IPS-11a (cell line): ENCODE measurements around the gene RDH13.
"Not testable (repeated sequence)": the region's sequence is repeated elsewhere in the genome, so short reads cannot be mapped to it uniquely, and the experiment has no call there.

Experiments used
- H3K4me3 ChIP-seq: one replicate; pipeline ENCODE4 v1.5.1; 2013; ENCODE audit warnings: low read depth, low read length, control low read depth

RDH13 gene

DNA sequence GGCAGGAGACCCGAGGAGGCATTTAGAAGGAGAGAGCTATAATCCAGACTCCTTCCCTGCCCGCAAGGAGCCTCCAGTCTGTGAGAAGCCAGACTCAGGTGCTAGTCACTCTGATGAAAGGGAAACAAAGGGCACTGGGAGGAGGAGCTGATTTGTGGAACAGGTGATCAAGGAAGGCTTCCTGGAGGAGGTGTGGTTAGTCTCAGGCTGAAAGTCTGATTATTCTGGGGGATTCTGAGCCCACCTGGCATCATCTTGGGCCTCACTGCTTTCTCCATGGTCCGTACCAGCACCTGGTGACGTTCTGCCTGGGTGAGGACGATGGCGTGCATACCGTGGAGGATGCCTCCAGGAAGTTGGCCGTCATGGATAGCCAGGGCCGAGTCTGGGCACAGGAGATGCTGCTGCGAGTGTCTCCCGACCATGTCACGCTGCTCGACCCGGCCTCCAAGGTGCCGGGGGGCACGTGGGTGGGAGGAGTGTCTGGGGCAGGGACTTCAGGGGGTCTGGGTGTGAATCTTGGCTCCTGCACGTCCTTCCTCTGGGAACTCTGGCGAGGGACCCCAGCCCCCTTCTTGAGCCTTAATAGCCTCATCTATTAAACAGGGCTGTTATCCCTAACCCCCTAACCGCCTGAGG lies 16.6 kb upstream of the RDH13 start:
- H3K4me3 ChIP-seq = peak overlapping the region; percentile 14

DNA sequence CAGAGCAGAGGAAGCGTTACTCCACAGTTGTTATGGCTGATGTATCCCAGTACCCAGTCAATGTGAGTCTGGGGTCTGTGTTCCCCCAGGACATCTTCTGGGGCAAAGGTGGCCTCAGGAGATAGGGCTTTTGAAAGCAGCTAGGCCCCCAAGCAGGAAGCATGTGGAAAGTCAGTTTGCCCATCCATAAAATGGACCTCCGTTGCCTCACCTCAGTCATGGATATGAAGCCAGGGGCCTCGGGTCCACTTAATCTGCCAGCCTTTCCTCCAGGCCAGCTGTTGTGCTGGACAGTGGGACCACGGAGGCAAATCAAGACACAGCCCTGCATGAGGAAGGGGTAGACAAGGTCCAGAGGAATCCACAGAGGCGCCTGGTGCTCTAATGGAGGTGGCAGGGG lies 16.0 kb upstream of the RDH13 start:
- no peak overlapping the region for H3K4me3 ChIP-seq

DNA sequence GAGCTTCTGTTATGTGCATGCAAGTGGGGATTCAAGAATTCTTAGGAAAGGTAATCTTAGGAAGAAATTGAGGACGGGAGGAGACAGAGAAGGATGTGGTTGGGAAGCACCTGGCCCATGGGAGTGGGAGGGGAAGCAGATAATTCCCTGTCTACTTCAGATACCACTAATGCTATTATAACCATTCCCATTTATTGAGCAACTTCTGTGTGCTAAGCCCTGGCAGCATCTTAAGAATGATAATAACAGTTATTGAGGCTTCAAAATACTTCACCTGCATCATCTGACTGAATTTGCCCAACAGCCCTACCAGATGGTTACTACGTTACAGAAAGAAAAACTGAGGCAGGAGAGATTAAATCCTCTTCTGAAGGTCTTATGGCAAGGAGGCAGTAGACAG lies 14.2 kb upstream of the RDH13 start:
- H3K4me3 ChIP-seq = no peak overlapping the region

DNA sequence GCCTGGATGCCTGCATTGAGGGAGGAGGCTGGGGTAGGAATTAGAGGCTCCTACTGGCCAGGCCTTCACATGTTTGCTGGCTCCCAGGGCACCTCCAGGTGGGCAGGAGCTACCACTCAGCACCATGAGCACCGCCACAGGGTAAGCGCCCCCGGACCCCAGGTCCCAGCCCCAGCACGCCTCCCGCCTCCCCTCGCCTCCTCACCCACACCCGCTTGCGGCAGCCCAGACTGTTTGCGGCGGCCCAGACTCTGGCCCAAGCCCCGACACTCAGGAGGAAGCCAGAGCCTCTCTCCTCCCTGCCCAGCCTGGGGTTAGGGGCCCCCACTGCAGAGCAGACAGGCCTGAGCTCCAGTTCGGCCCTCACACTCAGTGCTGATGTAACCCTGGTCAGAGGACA lies 13.4 kb upstream of the RDH13 start:
- H3K4me3 ChIP-seq = no peak overlapping the region

DNA sequence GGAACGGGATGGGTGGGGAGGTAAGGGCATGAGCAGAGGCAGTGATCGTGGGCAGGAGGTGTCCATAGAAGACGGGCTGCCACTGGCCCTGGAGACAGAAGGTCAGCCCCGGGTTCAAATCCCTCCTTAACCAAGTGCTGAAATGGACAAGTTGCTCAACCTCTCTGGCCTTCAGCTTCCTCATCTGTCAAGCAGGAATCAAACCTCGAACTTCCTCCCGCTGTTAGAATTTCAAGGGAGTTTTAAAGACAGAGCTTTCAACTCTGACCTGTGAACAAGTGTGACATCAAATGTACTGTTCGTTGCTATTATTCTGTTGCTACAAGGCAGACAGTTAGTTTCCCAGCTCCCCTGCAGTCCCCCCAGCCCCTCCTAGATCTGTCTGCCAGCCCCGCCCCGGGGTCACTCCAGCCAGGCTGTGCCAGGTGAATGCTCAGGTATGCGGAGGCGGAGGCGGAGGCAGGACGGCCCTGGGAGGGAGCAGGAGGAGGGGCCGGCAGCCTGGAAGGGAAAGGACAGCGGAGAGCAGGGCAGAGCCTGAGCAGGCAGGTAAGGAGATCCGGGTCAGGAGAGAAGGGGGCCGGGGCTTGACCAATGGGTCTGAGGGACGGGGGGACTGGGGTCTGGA lies 12.5 kb upstream of the RDH13 start, which contains the start of gene EPS8L1:
Gene EPS8L1, plus strand, starts transcription at position 499 of the 628 bp plus-strand sequence. CDS start 576 bp downstream, outside the sequence.
- no peak within 1 kb of the TSS for H3K4me3 ChIP-seq

DNA sequence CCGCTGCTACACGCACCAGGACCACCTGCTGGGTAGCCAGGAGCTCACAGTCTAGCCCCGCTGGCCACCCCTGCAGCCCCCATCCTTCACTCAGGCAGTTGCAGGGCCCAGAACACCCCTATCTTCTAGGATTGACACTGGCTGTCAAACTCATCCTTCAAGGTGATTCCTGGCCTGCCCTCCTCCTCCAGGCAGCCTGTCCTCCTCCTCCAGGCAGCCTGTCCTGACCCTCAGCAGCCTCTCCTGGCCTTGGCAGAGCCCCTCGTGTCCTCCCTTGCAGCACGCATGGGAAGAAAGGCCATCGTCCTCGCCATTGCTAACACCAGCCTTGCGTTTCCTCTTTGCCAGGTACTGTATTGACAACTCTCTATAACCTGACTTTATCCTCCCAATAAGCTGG lies 9.0 kb upstream of the RDH13 start:
- H3K4me3 ChIP-seq = no peak overlapping the region

DNA sequence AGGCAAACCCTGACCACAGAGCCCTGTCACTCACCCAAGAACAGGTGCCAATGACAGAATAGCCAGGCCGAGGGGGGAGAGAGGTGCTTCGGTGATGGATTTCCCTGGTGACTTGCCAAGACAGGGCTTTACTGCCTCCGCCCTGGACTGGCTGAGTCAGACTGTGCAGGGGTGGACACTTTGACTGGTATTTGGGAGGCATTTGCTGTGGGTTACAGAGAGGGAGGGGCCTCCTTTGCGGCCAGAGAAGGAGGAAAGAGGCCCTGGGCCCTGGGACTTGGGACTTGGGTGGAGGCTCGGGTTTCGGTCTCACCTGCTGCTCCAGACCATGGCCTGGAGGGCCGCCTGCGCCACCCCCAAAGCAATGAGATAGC lies 8.2 kb upstream of the RDH13 start:
- no peak overlapping the region for H3K4me3 ChIP-seq

DNA sequence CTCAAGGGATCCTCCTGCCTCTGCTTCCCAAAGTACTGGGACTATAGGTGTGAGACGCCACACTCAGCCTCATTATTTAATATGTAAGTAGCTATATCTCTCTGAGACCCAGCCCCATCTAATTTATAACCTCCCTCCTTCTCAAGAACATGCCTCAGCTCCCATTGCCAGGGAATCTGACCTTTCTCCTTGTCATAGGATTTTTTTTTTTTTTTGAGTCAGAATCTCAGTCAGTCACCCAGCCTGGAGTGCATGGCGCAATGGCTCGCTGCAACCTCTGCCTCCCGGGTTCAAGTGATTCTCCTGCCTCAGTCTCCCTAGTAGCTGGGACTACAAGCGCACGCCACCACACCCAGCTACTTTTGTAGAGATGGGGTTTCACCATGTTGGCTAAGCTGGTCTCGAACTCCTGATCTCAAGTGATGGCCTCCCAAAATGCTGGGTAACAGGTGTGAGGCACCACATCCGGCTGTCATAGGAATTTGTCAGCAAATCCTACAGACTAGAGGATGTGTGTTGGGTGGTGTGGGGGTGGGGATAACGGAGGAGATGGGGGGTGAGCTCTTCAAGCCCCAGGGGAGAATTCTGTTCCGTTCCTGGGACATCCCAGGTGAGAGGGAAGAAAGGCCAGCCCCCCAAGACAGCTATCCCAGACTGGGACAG lies 7.6 kb upstream of the RDH13 start:
- H3K4me3 ChIP-seq = no peak overlapping the region

DNA sequence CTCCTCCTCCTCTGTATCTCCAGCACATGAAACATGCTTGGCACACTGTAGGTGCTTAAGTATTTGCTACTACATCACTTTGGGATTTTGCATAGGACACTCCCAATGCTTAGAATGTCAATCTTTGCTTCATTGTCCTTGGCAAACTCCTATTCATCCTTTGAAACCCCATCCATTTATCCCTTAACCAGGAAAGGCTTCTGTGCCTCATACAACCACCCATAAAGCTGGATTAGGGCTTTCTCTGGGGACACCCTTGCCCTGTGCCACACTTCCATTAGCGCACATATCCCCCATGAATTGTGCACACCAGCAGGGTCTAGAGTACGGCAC lies 6.9 kb upstream of the RDH13 start:
- H3K4me3 ChIP-seq = no peak overlapping the region

DNA sequence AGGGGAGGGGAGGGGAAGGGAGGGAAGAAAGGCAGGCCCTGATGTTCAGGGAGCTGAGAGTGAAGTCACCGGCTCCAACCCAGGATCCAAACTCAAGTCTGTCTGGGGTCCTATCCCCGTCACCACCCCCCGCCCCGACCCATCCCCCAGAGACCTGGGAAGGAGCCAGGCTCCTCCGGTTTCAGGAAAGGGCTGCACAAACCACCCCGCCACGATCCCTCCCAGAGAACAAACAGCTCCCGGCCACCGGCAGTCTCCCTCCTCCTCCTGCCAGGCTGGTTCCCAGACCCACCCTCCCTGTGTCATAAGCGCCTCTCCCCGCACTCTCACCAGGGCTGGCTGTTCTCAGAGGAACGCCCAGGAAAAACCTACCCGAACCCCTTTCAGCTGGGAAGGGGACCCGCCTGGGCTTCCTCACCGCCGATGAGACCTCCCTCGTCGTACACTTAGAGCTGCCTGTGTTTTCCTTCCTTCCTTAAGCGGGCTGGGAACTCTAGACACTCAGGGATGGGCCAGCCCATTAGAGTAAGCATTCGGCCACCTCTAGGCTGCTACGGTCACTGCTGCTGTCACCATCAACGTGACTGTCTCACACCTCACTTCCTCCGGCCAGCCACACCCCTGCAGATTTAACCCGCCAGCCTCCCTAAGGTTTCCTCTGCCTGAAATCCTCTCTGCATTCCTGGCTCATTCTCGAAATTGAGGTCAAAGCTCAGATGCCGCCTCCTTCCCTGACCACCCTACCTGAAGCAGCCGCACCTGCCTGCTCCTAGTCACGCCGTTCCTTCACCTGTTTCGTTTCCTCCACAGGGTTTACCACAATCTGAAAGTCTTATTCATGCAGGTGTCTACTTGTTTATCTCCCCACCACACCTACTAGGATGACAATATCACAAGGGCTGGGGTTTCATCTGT lies 6.3 kb upstream of the RDH13 start:
- peak overlapping the region; percentile 14 for H3K4me3 ChIP-seq

DNA sequence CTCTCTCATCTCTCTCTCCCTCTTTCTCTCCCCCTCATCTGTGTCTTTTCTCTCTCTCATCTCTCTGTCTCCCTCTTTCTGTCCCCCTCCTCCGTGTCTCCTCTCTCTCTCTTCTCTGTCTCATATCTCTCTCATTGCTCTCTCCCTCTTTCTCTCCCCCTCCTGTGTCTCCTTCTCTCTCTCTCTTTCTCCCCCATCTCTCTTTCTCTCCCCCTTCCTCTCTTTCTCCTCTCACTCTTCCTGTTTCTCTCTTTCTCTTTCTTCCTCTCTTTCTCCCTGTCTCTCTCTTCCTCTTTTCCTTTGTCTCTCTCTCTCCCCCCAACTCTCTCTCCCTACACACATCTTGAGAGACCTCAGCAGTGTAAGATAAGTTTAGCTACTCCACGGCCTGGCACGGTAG lies 4.9 kb upstream of the RDH13 start:
- no peak overlapping the region for H3K4me3 ChIP-seq

DNA sequence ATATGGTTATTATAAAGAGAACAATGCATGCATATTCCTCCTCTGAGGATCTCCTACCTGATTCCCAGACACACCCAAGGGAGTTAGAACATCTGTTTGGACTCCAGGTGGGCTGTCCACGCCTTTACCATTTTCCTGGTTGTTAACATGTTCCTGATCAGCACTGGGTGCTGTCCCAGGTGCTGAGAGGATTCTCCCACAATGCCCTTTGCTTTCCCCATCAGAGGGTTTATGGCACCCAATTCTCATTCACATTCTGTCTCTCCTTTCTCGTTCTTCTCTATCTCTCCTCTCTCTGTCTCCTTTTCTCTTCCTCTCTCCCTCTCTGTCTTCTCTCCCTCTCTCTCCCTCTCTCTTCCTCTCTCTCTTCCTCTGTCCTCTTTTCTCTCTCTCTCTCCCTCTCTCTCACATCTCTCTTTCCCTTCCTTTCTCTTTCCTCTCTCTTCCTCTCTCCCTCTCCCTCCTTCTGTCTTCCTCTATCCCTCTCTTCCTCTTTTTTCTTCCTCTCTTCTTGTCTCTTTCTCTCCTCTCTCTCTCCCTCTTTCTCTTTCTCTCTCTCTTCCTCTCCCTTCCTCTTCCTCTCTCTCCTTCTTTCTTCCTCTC lies 3.3 kb upstream of the RDH13 start:
- H3K4me3 ChIP-seq = no peak overlapping the region

DNA sequence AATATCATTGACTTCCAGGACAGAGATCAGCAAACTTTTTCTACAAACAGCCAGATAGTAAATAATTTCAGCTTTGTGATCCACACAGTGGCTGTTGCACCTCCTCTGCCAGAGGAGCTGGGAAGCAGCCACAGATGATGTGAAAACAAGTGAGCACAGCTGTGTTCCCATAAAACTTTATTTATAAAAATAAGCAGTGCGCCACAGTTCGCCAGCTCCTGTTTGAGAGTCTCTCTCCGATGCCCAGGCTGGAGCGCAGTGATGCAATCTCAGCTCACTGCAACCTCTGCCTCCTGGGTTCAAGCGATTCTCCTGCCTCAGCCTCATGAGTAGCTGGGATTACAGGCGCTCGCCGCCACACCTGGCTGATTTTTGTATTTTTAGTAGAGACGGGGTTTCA lies 2.6 kb upstream of the RDH13 start:
- H3K4me3 ChIP-seq = not testable (repeated sequence)

DNA sequence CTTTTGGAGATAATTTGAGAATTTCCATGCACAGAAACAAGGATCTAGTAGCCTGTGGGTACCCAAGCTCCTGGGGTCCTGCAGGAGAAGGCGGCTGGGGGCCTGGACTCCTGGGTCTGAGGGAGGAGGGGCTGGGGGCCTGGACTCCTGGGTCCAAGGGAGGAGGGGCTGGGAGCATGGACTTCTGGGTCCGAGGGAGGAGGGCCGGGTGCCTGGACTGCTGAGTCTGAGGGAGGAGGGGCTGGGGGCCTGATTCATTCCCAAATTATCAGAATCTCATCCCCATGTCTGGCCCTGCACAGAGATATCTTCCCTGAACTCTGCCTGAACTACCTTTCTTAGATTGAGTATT lies 520 bp upstream of the RDH13 start:
- no peak overlapping the region for H3K4me3 ChIP-seq

DNA sequence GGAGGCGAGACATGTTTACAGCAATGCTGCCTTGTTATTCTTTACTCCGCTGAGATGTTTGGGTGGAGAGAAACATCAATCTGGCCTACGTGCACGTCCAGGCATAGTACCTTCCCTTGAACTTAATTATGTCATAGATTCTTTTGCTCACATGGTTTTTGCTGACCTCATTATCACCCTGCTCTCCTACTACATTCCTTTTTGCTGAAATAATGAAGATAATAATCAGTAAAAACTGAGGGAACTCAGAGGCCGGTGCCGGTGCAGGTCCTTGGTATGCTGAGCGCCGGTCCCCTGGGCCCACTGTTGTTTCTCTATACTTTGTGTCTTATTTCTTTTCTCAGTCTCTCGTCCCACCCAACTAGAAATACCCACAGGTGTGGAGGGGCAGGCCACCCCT lies 2.7 kb downstream of the RDH13 start:
- H3K4me3 ChIP-seq = not testable (repeated sequence)

DNA sequence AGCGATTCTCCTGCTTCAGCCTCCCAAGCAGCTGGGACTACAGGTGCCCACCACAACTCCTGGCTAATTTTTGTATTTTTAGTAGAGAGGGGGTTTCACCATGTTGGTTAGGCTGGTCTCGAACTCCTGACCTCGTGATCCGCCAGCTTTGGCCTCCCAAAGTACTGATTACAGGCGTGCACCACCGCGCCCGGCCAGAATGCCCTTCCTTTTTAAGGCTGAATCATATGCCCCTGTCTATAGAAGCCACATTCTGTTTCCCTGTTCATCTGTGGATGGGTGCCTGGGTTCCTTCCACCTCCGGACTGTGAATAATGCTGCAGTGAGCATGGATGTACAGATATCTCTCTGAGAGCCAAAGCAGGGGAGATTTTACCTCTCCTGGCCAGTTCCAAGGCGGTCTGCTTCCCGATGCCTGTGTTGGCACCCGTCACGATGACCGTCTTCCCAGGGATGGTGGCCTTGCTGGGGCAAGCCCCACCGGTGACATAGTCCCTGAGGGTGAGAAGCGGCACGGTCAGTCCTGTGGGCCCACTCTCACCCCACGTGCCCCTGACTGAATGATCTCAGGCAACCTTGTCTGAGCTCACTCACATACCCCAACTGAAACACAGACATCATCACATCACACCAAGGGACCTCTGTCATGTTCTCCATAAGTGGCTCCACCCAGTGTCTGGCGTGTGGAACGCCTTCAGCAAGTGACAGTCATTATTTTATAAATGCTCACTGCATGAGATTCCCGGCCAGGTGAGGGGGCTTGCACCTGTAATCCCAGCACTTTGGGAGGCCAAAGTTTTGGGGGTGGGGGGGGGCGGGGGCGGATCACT lies 4.0 kb downstream of the RDH13 start:
- H3K4me3 ChIP-seq = no peak overlapping the region

DNA sequence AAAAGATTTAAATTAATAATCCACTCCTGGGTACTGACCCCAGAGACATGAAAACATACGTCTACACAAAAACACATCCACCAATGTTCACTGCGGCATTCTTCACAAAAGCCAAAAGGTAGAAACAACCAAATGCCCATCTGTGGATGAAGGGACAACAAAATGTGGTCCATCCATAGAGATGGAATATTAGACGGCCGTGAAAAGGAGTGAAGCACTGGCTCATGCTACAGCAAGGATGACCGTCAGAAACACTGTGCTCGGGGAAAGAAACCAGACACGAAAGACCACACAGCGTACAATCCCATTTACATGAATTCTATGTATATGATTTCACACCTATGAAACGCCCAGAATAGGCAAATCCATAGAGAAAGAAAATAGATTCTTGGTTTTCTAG lies 6.1 kb downstream of the RDH13 start:
- H3K4me3 ChIP-seq = no peak overlapping the region

DNA sequence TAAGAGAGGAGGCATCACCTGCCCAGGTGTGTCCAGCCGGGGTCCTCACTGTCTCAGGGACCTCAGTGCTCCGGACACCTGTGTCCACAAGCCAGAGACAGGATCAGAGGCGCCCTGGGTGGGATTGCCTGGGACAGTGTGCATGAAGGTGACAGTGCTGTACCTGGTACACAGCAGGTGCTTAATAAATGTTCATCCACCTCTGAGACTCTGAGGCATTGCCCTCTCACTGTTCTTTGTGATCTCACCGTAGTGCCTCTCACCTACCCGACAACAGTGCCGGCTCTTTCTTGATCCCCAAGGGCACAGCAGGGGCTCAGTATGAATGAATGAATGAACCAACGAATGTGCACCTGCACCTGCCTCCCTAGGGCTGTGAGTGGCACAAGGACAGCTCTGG lies 9.2 kb downstream of the RDH13 start:
- no peak overlapping the region for H3K4me3 ChIP-seq

DNA sequence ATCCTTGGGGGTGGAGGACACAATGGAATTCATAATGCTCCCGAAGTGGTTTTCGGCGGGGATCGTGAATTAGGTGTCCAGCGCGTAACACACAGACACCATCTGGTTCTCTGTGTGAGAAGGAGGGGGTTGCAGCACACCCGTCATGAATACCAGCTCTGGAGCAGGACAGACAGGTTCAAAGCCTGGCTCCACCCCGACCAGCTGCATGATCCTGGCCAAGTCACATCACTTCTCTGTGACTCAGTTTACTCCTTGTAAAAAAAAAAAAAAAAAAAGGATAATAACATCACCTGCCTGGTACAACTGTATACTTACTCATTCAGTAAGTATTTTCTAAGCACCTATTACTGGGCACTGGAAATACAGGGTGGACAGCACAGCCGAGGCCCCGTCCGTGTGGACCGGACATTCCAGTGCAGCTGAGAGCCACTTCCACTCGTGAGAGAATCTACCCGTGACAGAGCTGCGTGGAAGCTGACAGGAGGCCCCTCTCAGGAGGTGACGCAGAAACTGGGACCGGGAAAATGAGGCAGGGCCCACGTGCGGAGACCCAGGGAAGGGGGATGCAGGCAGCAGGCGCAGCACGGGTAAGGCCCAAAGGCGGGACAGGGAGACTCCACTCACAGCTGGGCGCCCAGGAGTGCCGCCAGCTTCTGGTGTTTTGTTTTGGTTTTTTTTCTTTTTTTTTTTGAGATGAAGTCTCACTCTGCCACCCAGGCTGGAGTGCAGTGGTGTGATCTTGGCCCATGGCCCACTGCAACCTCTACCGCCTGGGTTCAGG lies 12.0 kb downstream of the RDH13 start:
- no peak overlapping the region for H3K4me3 ChIP-seq

DNA sequence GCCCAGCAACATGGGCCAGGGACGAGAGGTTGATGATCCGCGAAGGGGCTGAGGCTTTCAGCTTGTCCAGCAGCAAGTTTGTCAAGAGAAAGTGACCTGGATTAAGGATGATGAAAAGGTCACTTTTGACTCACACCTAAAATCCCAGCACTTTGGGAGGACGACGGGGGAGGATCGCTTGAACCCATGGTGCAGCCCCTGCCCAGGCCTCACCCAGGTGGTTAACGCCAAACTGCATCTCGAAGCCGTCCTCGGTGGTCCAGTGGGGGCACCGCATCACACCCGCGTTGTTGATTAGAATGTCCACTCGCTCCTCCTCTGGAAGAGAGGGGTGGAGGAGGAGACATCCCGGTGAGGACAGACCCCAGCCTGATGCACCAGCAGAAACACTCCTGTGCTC lies 14.5 kb downstream of the RDH13 start:
- no peak overlapping the region for H3K4me3 ChIP-seq
